Right atrium auricular region (tissue), 2 donors: ENCODE measurements around the gene TOR2A. TPM values are rescaled to one million over a fixed set of nuclear protein-coding genes. Genes with fewer than 3 reads are reported as not detected.

Experiments
- DNase-seq: peaks from one replicate; pipeline ENCODE4 v3.0.0-alpha.2; 2019; ENCODE audit warnings: low spot score
- H3K27ac ChIP-seq, 2 donors: fragments of 200-600 bp; sonication (generic); 1 replicate in 1 of 2; 2 replicates in 1 of 2; pipeline ENCODE4 v1.5.1; 2016 to 2019
- H3K27me3 ChIP-seq, 2 donors: fragments of 200-600 bp; sonication (generic); one replicate each; pipeline versions ENCODE4 v1.5.1 to v1.6.0; 2017 to 2019
- H3K36me3 ChIP-seq: fragments of 200-600 bp; sonication (generic); one replicate; pipeline ENCODE4 v1.5.1; 2016
- H3K4me1 ChIP-seq, 2 donors: fragments of 200-600 bp; sonication (generic); one replicate each; pipeline versions ENCODE4 v1.5.1 to v1.6.0; 2017 to 2019
- H3K4me3 ChIP-seq, 2 donors: fragments of 200-600 bp; sonication (generic); 1 replicate in 1 of 2; 2 replicates in 1 of 2; pipeline ENCODE4 v1.5.1; 2017 to 2019; ENCODE audit warnings: mild to moderate bottlenecking in 1 of 2, moderate library complexity in 1 of 2
- H3K9me3 ChIP-seq, 2 donors: fragments of 200-600 bp; sonication (generic); one replicate each; pipeline ENCODE4 v1.5.1; 2019
- total RNA-seq, 2 donors: library from RNA; depleted of rRNA; stranded (reverse); fragments of >200 nt; gene quantifications; one replicate each; pipeline ENCODE4 v1.1.0, GENCODE V29; 2016
- TF ChIP-seq, protein P1 (sequence below), 2 donors: fragments of 200-600 bp; sonication (generic); IDR thresholded peaks; one replicate each; pipeline ENCODE4 v1.5.1; 2019; ENCODE audit warnings: antibody characterized with exemption in 2 of 2

TOR2A gene
- total RNA-seq, 2 donors from 2014 or later = 3.9 to 7.0 TPM

DNA sequence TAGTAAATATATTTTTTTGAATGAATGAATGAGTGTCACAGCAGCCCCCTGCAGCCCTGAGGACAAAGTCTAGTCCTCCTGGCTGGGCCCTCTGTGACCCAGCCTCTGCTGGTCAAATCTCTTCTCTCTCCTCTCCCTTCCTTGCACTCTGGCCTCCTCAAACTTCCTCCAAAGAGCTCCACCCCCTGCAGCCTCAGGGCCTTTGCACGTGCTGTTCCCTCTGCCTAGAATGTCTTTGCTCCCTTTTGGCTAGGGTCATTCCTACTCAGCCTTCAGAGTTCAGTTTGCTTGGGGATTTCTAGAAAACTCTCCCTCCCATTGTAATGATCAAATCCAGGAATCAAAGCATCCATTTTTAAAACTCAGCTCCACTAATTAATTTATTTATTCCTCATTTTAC, 30.3 kb upstream of the TOR2A start:
- Histone ChIP-seq H3K36me3 (no peaks in the 10 kb centered on the region), H3K27ac (peak overlapping the region; percentile 53 to 67), H3K4me3 (no peak overlapping the region), H3K27me3 (no peaks in the 10 kb centered on the region), H3K4me1 (peaks cover 0 to 67% of the 10 kb centered on the region in 2 donors), H3K9me3 (no peaks in the 10 kb centered on the region)
- TF ChIP-seq, protein P1, sequence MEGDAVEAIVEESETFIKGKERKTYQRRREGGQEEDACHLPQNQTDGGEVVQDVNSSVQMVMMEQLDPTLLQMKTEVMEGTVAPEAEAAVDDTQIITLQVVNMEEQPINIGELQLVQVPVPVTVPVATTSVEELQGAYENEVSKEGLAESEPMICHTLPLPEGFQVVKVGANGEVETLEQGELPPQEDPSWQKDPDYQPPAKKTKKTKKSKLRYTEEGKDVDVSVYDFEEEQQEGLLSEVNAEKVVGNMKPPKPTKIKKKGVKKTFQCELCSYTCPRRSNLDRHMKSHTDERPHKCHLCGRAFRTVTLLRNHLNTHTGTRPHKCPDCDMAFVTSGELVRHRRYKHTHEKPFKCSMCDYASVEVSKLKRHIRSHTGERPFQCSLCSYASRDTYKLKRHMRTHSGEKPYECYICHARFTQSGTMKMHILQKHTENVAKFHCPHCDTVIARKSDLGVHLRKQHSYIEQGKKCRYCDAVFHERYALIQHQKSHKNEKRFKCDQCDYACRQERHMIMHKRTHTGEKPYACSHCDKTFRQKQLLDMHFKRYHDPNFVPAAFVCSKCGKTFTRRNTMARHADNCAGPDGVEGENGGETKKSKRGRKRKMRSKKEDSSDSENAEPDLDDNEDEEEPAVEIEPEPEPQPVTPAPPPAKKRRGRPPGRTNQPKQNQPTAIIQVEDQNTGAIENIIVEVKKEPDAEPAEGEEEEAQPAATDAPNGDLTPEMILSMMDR (IDR thresholded peaks at IDR 0.05) = no peak
- no peak for DNase-seq

DNA sequence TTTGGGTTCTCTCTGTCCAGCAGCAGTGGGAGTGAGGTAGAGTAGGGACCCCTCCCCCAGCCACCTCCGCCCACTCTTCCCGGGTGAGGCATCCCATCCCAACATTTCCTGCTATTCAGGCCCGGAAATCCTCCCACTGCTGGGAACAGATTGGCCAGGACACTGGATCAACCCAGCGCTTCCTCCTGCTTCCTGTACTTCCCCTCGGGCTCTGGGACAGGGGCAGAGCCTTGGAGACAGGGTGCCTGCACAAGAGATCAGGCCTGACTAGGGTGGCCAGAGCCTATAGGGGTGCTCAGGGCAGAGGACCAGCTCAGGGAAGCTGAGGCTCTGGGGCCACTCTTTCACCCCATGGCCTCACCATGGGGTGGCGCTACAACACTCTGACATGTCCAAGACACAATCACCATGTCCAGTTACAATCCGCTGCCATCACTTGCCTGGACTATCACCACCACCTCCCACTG, 28.9 kb upstream of the TOR2A start:
- TF ChIP-seq, protein P1 (IDR thresholded peaks at IDR 0.05) = peak; percentile 22 to 65
- H3K4me1 ChIP-seq = peaks cover 0 to 57% of the 10 kb centered on the region in 2 donors
- DNase-seq = no peak
- peak overlapping the region; percentile 53 to 67 for H3K27ac ChIP-seq
- H3K36me3 ChIP-seq = no peaks in the 10 kb centered on the region
- H3K27me3 ChIP-seq = no peaks in the 10 kb centered on the region
- H3K9me3 ChIP-seq = no peaks in the 10 kb centered on the region
- H3K4me3 ChIP-seq = no peak overlapping the region

DNA sequence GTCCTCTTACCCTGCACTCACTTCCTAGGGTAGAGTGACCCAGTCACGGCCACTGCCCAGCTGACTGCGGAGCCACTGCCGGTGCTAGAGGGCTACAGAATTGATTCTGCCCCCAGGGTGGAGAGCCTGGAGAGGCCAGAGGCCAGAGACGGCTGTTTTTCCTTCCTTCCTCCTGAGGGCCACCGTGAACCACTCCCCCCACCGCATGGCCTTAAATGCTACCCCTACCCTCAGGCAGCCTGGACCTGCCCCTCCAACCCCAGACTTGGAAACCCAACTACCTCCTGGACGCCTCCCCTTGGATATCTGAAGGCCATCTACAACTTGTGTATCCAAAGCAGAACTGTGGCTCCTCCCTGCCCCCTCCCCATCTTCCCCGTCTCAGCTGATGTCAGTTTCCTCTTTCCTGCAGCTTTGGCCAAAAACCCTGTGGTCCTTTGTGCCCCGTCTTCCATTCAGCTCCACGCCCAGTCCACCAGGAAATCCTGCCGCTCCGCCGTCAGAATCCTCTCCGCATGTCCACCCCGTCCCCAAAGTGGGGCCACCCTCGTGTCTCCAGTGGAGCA, 27.1 kb upstream of the TOR2A start:
- Histone ChIP-seq H3K9me3 (no peaks in the 10 kb centered on the region), H3K4me3 (peak overlapping the region; percentile 14 to 31), H3K36me3 (no peaks in the 10 kb centered on the region), H3K27me3 (no peaks in the 10 kb centered on the region), H3K27ac (peak overlapping the region; percentile 53 to 67), H3K4me1 (peaks cover 0 to 43% of the 10 kb centered on the region in 2 donors)
- TF ChIP-seq, protein P1 (IDR thresholded peaks at IDR 0.05) = no peak
- DNase-seq = peak; percentile 79

DNA sequence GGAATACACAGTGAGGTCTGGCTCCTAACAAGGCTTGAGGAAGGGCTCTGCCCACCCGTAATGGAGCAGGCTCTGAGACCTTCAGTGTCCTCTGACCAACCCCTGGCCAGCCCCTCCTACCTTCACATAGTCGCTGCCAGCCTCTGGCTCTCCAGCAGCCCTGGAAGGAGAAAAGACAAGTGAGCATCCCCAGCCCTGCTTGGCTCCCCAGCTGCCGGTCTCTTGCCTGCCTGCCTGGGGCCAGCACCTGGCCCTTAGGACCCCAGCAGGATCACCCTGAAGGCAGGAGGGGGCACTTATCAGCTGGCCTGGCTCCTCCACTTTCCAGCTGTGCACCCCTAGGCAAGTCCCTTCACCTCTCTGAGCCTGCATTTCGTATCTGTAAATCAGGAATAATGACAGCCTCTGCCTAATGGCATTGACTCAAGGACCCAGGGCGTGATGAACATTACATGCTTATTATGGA, 26.4 kb upstream of the TOR2A start:
- Histone ChIP-seq H3K4me1 (peaks cover 0 to 36% of the 10 kb centered on the region in 2 donors), H3K27ac (peak overlapping the region; percentile 50 to 67), H3K36me3 (no peaks in the 10 kb centered on the region), H3K9me3 (no peaks in the 10 kb centered on the region), H3K27me3 (peaks cover 0 to 2% of the 10 kb centered on the region in 2 donors), H3K4me3 (peak overlapping the region; percentile 14 to 31)
- TF ChIP-seq, protein P1 (IDR thresholded peaks at IDR 0.05) = no peak
- DNase-seq = no peak

DNA sequence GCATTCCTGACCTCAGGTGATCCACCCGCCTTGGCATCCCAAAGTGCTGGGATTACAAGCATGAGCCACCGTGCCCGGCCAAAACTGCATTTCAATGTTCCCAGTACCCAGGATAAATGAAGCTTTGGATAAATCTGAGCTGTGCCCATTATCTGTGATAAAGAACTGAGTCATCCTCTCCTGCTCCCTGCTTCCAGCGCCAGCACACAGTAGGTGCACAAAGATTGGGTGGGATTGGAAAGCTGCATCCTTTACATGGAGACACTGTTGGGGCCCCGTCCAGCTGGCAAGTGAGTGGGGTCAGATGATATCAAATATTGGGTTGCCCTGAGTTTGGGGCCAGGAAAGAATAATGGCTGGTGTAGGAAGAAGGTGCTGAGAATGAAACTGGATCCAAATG, 26.0 kb upstream of the TOR2A start:
- H3K36me3 ChIP-seq = no peaks in the 10 kb centered on the region
- peak overlapping the region in 1 of 2 donors; percentile 31 for H3K4me3 ChIP-seq
- DNase-seq = no peak
- TF ChIP-seq, protein P1 (IDR thresholded peaks at IDR 0.05) = no peak
- peaks cover 0 to 38% of the 10 kb centered on the region in 2 donors for H3K4me1 ChIP-seq
- H3K9me3 ChIP-seq = no peaks in the 10 kb centered on the region
- peaks cover 0 to 2% of the 10 kb centered on the region in 2 donors for H3K27me3 ChIP-seq
- H3K27ac ChIP-seq = peak overlapping the region; percentile 50 to 67
